Endothelial cell of umbilical vein (primary cell): Measurements from ENCODE around the gene YBX3.

Source experiments
- CTCF ChIP-seq, 2 donors: IDR thresholded peaks; 1 replicate in 1 of 2; 2 replicates in 1 of 2; pipeline ENCODE4 v1.5.1; 2011; ENCODE audit warnings: low read length in 2 of 2, mild to moderate bottlenecking in 2 of 2, moderate library complexity in 2 of 2, control low read depth in 1 of 2, inconsistent platforms in 1 of 2, low read depth in 1 of 2; ENCODE audit not compliant: insufficient read depth in 1 of 2; ENCODE audit errors: extremely low read depth in 1 of 2
- EZH2 ChIP-seq: IDR thresholded peaks from 2 replicates; pipeline ENCODE4 v1.6.1; 2012; ENCODE audit warnings: borderline replicate concordance, low read depth, mild to moderate bottlenecking, moderate library complexity, low read length, inconsistent platforms; ENCODE audit not compliant: severe bottlenecking
- FOS ChIP-seq: IDR thresholded peaks from 2 replicates; pipeline ENCODE4 v1.6.1; 2011; ENCODE audit warnings: mild to moderate bottlenecking, low read length, moderate library complexity, borderline replicate concordance; ENCODE audit not compliant: insufficient read depth
- GATA2 ChIP-seq: IDR thresholded peaks from 2 replicates; pipeline ENCODE4 v1.7.0; 2011; ENCODE audit warnings: low read depth, mild to moderate bottlenecking, moderate library complexity, mixed read lengths, low read length; ENCODE audit not compliant: insufficient read length, insufficient read depth
- JUN ChIP-seq: IDR thresholded peaks from 2 replicates; pipeline ENCODE4 v1.6.1; 2011; ENCODE audit warnings: borderline replicate concordance, low read depth; ENCODE audit not compliant: insufficient read length, insufficient read depth
- MAX ChIP-seq: IDR thresholded peaks from 2 replicates; pipeline ENCODE4 v1.6.1; 2011; ENCODE audit not compliant: insufficient read depth, insufficient read length
- MYC ChIP-seq: IDR thresholded peaks from one replicate; pipeline ENCODE4 v1.6.1; 2011; ENCODE audit warnings: mild to moderate bottlenecking, low read depth, low read length
- POLR2A ChIP-seq: IDR thresholded peaks from 2 replicates; pipeline ENCODE4 v1.6.1; 2012; ENCODE audit warnings: low read depth, mild to moderate bottlenecking, control low read depth, low read length
- POLR2AphosphoS5 ChIP-seq: IDR thresholded peaks from 2 replicates; pipeline ENCODE4 v1.6.1; 2012; ENCODE audit warnings: low read depth, mild to moderate bottlenecking, control low read depth, low read length, moderate library complexity; ENCODE audit not compliant: insufficient read depth

- no peak for TF ChIP-seq CTCF (IDR thresholded peaks at IDR 0.05; ENCODE audit: extremely low read depth in 1 of 2, insufficient read depth in 1 of 2, low read depth in 1 of 2, low read length in 2 of 2)
- peak; percentile 33 for TF ChIP-seq POLR2A
- no peak for TF ChIP-seq POLR2AphosphoS5
- no peak for TF ChIP-seq MAX
- TF ChIP-seq EZH2 = no peak
- TF ChIP-seq JUN = no peak
- no peak for TF ChIP-seq FOS
- no peak for TF ChIP-seq GATA2
- no peak for TF ChIP-seq MYC
Observed at GRCh38 chr12:10719482-10719881, 3.6 kb downstream of the YBX3 start.
